Esophagus muscularis mucosa (tissue), 3 donors: ENCODE measurements around the gene MYEF2.

Experiments used
- POLR2AphosphoS5 ChIP-seq, 2 donors: sonication (generic); formaldehyde crosslinking; IDR thresholded peaks; one replicate each; pipeline ENCODE4 v1.6.1; 2017; ENCODE audit warnings: antibody characterized with exemption in 2 of 2
- TF ChIP-seq, protein P1 (sequence below), 3 experiments: fragments of 200-600 bp in 2 of 3; fragments of 450-650 bp in 1 of 3; sonication (generic) in 2 of 3; IDR thresholded peaks; one replicate each; pipeline ENCODE4 v1.5.1; 2017 to 2019; ENCODE audit warnings: antibody characterized with exemption in 3 of 3, mild to moderate bottlenecking in 2 of 3, moderate library complexity in 1 of 3

DNA sequence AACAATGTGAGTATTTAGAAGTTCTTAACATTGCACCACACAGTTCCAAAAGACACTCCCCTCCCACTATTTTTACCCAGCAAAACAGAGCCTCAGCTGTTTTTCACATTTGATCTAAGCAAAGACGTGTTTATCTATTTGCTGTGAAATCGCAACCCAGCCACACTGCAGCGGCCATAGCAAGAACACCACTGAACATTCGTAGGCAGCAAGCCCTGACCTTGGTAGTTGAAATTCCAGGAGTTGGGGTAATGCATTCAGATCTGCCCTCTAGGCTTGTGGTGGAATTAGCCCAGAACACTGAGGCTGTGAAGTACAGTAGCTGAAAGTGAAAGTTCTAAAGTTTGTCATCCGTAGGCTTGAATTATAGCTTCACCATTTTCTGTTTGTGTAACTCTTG, 74.4 kb downstream of the MYEF2 start:
- TF ChIP-seq, protein P1, sequence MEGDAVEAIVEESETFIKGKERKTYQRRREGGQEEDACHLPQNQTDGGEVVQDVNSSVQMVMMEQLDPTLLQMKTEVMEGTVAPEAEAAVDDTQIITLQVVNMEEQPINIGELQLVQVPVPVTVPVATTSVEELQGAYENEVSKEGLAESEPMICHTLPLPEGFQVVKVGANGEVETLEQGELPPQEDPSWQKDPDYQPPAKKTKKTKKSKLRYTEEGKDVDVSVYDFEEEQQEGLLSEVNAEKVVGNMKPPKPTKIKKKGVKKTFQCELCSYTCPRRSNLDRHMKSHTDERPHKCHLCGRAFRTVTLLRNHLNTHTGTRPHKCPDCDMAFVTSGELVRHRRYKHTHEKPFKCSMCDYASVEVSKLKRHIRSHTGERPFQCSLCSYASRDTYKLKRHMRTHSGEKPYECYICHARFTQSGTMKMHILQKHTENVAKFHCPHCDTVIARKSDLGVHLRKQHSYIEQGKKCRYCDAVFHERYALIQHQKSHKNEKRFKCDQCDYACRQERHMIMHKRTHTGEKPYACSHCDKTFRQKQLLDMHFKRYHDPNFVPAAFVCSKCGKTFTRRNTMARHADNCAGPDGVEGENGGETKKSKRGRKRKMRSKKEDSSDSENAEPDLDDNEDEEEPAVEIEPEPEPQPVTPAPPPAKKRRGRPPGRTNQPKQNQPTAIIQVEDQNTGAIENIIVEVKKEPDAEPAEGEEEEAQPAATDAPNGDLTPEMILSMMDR (IDR thresholded peaks at IDR 0.05), result no peak
- no peak for TF ChIP-seq POLR2AphosphoS5 (IDR thresholded peaks at IDR 0.05)
